Measurements from ENCODE around the gene FNDC3B.

The FNDC3B gene

DNA sequence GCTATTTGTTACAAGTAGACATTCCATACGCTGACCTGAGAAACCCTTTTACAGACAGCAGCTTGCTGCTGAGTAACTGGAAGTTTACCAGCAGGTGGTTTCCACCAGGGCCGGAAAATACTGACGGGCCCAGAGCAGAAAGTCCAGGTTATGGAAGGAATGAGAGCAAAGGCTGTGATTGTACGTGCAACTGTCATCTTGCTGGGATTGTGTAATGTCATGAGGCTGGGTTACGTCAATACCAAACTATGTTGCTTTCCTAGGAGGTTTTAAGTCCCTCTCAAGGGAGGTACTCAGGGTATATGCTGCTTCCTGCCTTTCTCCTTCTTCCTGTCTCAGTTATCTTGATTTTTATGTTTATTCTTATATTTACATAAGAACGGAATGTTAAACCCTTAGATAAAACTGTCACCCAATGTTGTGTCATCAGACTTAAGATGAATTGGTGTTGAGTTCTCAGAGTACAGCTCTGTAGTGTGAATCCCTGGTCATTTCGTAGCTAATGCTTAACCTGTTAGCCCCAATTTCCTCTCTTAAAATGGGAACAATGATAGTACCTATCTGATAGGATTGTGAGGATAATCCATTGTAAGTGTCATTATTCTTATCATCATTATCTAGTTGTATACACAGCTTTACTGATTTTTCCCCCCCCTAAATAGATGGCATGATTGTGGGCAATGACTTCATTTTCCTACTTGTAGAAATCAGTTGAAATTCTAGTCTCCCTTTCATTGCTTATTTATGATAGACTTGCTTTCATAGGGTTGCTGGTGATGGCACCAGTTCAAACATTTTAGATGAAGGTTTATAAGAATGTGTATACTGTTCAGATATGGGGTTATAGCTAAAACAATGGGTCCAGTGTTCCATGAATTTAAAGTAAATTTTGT, 101.4 kb downstream of the FNDC3B start (continued):
- TF ChIP-seq ZNF214 (tag by site-specific recombination; IDR thresholded peaks at IDR 0.05; ENCODE audit: borderline replicate concordance): no peak
- 0 out of 2 replicates have a peak, but pooled peaks have one; percentile 11 for TF ChIP-seq ZNF426 (tag by site-specific recombination; IDR thresholded peaks at IDR 0.05)
- TF ChIP-seq, protein P1, sequence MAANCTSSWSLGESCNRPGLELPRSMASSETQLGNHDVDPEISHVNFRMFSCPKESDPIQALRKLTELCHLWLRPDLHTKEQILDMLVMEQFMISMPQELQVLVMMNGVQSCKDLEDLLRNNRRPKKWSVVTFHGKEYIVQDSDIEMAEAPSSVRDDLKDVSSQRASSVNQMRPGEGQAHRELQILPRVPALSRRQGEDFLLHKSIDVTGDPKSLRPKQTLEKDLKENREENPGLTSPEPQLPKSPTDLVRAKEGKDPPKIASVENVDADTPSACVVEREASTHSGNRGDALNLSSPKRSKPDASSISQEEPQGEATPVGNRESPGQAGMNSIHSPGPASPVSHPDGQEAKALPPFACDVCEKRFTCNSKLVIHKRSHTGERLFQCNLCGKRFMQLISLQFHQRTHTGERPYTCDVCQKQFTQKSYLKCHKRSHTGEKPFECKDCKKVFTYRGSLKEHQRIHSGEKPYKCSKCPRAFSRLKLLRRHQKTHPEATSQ (tag by site-specific recombination; IDR thresholded peaks at IDR 0.05): no peak
- TF ChIP-seq ZNF174 (tag by site-specific recombination; IDR thresholded peaks at IDR 0.05): no peak
- TF ChIP-seq, protein P2, sequence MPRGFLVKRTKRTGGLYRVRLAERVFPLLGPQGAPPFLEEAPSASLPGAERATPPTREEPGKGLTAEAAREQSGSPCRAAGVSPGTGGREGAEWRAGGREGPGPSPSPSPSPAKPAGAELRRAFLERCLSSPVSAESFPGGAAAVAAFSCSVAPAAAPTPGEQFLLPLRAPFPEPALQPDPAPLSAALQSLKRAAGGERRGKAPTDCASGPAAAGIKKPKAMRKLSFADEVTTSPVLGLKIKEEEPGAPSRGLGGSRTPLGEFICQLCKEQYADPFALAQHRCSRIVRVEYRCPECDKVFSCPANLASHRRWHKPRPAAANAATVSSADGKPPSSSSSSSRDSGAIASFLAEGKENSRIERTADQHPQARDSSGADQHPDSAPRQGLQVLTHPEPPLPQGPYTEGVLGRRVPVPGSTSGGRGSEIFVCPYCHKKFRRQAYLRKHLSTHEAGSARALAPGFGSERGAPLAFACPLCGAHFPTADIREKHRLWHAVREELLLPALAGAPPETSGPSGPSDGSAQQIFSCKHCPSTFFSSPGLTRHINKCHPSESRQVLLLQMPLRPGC (tag by site-specific recombination; IDR thresholded peaks at IDR 0.05): peak; percentile 93
- TF ChIP-seq, protein P3, sequence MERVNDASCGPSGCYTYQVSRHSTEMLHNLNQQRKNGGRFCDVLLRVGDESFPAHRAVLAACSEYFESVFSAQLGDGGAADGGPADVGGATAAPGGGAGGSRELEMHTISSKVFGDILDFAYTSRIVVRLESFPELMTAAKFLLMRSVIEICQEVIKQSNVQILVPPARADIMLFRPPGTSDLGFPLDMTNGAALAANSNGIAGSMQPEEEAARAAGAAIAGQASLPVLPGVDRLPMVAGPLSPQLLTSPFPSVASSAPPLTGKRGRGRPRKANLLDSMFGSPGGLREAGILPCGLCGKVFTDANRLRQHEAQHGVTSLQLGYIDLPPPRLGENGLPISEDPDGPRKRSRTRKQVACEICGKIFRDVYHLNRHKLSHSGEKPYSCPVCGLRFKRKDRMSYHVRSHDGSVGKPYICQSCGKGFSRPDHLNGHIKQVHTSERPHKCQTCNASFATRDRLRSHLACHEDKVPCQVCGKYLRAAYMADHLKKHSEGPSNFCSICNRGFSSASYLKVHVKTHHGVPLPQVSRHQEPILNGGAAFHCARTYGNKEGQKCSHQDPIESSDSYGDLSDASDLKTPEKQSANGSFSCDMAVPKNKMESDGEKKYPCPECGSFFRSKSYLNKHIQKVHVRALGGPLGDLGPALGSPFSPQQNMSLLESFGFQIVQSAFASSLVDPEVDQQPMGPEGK (tag by site-specific recombination; IDR thresholded peaks at IDR 0.05): peak; percentile 77
- 0 out of 2 replicates have a peak, but pooled peaks have one; percentile 25 for TF ChIP-seq ZBTB48 (tag by site-specific recombination; IDR thresholded peaks at IDR 0.05)
- TF ChIP-seq ZNF16 (tag by site-specific recombination; IDR thresholded peaks at IDR 0.05; ENCODE audit: low read depth): no peak
- TF ChIP-seq ZNF555 (tag by site-specific recombination; conservative IDR thresholded peaks at IDR 0.05): no peak
- TF ChIP-seq ZNF133 (tag by site-specific recombination; IDR thresholded peaks at IDR 0.05): no peak
- TF ChIP-seq, protein P4, sequence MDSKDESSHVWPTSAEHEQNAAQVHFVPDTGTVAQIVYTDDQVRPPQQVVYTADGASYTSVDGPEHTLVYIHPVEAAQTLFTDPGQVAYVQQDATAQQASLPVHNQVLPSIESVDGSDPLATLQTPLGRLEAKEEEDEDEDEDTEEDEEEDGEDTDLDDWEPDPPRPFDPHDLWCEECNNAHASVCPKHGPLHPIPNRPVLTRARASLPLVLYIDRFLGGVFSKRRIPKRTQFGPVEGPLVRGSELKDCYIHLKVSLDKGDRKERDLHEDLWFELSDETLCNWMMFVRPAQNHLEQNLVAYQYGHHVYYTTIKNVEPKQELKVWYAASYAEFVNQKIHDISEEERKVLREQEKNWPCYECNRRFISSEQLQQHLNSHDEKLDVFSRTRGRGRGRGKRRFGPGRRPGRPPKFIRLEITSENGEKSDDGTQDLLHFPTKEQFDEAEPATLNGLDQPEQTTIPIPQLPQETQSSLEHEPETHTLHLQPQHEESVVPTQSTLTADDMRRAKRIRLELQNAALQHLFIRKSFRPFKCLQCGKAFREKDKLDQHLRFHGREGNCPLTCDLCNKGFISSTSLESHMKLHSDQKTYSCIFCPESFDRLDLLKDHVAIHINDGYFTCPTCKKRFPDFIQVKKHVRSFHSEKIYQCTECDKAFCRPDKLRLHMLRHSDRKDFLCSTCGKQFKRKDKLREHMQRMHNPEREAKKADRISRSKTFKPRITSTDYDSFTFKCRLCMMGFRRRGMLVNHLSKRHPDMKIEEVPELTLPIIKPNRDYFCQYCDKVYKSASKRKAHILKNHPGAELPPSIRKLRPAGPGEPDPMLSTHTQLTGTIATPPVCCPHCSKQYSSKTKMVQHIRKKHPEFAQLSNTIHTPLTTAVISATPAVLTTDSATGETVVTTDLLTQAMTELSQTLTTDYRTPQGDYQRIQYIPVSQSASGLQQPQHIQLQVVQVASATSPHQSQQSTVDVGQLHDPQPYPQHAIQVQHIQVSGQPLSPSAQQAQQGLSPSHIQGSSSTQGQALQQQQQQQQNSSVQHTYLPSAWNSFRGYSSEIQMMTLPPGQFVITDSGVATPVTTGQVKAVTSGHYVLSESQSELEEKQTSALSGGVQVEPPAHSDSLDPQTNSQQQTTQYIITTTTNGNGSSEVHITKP (tag by site-specific recombination; IDR thresholded peaks at IDR 0.05): peak; percentile 85
- TF ChIP-seq ZNF248 (tag by site-specific recombination; IDR thresholded peaks at IDR 0.05): no peak
- TF ChIP-seq FEZF1 (tag by site-specific recombination; IDR thresholded peaks at IDR 0.05): peak; percentile 90
- TF ChIP-seq, protein P5, sequence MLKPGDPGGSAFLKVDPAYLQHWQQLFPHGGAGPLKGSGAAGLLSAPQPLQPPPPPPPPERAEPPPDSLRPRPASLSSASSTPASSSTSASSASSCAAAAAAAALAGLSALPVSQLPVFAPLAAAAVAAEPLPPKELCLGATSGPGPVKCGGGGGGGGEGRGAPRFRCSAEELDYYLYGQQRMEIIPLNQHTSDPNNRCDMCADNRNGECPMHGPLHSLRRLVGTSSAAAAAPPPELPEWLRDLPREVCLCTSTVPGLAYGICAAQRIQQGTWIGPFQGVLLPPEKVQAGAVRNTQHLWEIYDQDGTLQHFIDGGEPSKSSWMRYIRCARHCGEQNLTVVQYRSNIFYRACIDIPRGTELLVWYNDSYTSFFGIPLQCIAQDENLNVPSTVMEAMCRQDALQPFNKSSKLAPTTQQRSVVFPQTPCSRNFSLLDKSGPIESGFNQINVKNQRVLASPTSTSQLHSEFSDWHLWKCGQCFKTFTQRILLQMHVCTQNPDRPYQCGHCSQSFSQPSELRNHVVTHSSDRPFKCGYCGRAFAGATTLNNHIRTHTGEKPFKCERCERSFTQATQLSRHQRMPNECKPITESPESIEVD (tag by site-specific recombination; IDR thresholded peaks at IDR 0.05): peak; percentile 98
- no peak for TF ChIP-seq ZNF510 (tag by site-specific recombination; IDR thresholded peaks at IDR 0.05; ENCODE audit: insufficient replicate concordance)
- no peak; the same call in 1 of the 2 replicates for TF ChIP-seq ZNF391 (tag by site-specific recombination; IDR thresholded peaks at IDR 0.05; ENCODE audit: borderline replicate concordance, low read depth)
- TF ChIP-seq ZNF501 (tag by site-specific recombination; IDR thresholded peaks at IDR 0.05): peak; percentile 38; the same call in 1 of the 2 replicates
- no peak for TF ChIP-seq ZNF292 (tag by site-specific recombination; IDR thresholded peaks at IDR 0.05; ENCODE audit: borderline replicate concordance, low read depth)
- TF ChIP-seq, protein P6, sequence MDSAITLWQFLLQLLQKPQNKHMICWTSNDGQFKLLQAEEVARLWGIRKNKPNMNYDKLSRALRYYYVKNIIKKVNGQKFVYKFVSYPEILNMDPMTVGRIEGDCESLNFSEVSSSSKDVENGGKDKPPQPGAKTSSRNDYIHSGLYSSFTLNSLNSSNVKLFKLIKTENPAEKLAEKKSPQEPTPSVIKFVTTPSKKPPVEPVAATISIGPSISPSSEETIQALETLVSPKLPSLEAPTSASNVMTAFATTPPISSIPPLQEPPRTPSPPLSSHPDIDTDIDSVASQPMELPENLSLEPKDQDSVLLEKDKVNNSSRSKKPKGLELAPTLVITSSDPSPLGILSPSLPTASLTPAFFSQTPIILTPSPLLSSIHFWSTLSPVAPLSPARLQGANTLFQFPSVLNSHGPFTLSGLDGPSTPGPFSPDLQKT (IDR thresholded peaks at IDR 0.05; ENCODE audit: borderline replicate concordance, low read depth, low read length): no peak
- TF ChIP-seq, protein P7, sequence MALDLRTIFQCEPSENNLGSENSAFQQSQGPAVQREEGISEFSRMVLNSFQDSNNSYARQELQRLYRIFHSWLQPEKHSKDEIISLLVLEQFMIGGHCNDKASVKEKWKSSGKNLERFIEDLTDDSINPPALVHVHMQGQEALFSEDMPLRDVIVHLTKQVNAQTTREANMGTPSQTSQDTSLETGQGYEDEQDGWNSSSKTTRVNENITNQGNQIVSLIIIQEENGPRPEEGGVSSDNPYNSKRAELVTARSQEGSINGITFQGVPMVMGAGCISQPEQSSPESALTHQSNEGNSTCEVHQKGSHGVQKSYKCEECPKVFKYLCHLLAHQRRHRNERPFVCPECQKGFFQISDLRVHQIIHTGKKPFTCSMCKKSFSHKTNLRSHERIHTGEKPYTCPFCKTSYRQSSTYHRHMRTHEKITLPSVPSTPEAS (tag by site-specific recombination; IDR thresholded peaks at IDR 0.05): peak; percentile 66
- peak; percentile 77 for TF ChIP-seq ZBTB21 (tag by site-specific recombination; IDR thresholded peaks at IDR 0.05)
- TF ChIP-seq ZNF610 (tag by site-specific recombination; IDR thresholded peaks at IDR 0.05; ENCODE audit: borderline replicate concordance): no peak
- 0 out of 2 replicates have a peak, but pooled peaks have one; percentile 95 for TF ChIP-seq ZNF2 (tag by site-specific recombination; IDR thresholded peaks at IDR 0.05)
- no peak for TF ChIP-seq ZNF433 (tag by site-specific recombination; IDR thresholded peaks at IDR 0.05; ENCODE audit: low read depth)
- TF ChIP-seq GLIS2 (tag by site-specific recombination; IDR thresholded peaks at IDR 0.05): peak; percentile 24; the same call in 1 of the 2 replicates
